Myocyte (in vitro differentiated cells): ENCODE results near the gene PEPD. TPM values are rescaled to one million over a fixed set of nuclear protein-coding genes. Genes with fewer than 3 reads are reported as not detected.

Experiments used
- DNase-seq: peaks from one replicate; pipeline ENCODE4 v3.0.0-alpha.2; 2012; ENCODE audit warnings: low read depth
- total RNA-seq: library from RNA; depleted of rRNA; stranded (reverse); fragments of >200 nt; gene quantifications from 2 replicates; pipeline ENCODE4 v1.2.3, GENCODE V29; 2014

Gene PEPD
- total RNA-seq, 1 donor from 2014 or later, result 68.2 TPM

DNA sequence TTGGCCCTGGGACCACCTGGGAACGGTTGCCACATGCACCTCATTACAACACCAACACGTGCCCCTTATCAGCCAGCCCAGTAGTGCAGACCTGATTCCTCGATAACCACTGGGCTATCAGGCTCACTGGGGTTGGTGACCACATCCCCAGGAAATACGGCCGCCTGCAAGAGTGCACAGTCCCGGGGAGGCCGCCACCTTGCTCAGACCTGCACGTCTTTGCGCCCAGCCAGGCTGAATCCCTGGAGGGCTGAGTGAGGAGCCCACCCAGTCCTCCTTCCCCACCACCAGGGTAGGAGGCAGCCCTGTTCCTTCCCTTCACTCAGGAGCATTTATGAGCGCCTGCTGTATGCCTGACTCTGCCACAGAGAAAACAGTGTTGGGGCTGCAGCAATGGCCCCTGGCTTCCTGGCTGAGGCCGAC lies 80.3 kb downstream of the PEPD start:
- DNase-seq, result no peak

DNA sequence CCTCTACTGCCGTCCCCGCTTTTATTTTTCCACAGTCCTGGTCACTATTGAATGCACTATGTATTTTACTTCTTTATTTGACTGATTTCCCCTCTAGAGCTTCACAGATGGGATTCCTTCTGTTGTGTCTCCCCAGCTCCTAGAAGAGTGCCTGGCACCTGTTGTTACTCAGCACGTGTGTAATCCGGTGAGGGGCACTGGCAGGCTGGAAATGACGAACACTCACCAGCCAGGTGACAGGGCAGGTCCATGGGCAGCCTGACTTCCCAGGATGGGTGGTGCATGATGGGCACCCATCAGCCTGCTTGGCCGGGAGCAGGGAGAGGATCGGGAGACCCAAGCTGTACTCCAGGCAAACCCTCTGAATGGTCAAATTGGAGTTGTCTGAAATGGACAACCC lies 80.9 kb downstream of the PEPD start:
- DNase-seq, result no peak

DNA sequence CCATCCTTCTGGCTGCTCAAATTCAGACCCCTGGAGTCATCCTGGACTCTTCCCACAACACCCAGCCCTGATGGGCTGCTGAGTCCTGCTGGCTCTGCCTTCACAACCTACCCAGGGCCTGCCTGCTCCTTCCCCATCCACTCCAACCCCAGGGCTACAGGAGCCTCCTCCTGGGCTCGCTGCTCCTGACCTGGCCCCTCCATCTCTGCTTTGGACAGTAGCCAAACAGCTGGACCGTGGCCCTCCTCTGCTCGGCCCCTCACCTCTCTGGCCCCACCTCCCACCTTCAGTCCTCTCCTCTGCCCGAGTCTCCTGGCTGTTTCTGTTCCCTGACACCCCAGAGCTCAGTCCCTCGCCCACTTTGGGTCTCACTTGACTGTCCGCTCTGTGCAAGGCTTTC lies 81.3 kb downstream of the PEPD start:
- no peak for DNase-seq

DNA sequence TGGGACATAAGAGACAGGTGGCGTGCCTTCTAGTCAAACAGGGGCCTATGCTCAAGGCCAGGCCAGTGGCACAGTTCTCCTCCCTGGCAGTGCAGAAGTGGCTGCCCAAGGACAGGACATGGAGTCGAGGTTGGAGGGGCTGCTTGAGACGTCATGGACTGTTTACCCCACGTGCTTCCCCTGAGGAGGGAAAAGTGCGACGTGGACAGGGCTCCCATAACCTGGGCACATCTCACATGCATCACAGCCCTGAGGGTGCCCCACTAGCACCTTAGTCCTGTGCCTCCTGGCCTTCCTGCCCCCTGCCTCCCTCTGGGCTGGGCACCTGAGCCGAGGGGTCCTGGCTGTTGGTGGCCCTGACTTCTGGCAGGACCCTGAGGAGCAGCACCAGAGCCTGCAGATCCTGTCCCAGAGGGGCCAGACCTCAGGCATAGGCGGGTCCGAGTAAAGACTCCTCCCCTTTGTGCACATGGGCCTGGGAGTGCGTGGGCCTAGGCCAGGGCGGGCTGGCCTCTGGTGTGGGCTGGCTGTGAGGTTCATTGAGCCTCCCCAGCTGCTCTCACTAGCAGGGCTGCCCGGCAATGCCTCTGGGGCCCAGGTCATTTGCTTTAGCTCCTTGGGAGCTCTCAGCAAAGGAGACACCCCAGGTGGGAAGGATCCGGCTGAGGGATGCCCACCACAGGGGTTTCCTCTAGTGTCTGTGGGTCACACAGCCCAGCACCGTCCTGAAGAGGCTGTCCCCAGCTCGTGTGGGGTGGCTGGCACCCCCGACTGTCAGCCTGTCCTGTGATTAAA lies 82.4 kb downstream of the PEPD start:
- no peak for DNase-seq

DNA sequence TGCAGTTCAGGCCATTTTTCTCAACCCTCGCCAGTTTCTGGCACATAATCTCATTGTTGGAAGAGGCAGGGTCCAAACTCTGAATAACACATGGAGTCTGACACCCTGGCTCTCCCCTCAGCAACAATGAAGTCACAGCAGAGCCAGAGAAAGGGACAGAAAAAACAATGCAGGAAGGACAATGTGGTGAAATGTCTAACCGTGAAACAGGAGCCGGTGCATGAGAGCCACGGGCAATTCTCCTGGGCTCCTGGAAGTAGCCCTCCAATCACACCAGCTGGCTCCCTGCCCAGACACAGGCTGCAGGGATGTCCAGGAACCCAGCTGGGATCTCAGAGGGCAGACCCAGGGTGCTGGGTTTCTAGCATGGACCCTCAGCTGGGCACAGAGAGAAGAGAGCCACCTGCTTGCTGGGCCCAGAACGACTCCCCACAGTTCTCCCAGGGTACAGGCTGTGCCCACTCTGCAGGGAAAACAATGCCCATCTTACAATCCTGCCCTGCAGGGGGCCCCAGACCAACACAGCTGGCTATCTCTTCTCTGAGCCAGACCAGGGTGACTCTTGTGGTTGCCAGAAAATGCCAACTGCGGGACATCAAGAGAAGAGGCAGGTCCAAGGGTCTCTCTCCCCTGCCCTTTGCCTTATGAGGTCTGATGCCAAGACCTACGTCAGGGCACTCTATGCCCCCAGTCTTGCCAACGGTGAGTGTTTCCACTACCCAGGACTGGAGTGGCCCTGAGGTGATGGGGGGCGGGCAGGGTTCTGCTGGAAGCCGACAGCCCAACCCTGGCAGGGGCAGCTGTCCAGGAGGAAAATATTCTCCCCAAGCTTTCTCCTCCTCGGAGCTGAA lies 83.5 kb downstream of the PEPD start:
- DNase-seq, result peak; percentile 68

DNA sequence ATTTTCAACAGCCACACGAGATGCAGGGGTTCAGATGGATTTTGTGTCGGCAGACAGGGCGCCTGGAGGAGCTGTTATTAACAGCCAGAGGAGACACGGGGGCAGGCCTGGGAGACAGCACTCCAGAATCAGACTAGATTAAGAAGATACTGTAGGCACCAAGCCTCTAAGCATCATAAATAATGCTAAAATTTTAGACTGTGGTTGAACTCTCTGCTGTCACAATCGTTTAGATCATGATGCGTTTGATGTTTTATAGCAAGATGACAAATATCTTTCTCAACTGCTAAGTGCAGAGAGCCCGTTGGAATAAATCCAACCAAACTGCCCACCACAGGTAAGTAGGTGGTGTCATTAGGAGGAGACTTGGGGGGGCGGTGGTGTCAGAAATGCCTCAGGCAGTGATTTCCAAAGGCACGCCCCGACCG lies 84.2 kb downstream of the PEPD start:
- no peak for DNase-seq

DNA sequence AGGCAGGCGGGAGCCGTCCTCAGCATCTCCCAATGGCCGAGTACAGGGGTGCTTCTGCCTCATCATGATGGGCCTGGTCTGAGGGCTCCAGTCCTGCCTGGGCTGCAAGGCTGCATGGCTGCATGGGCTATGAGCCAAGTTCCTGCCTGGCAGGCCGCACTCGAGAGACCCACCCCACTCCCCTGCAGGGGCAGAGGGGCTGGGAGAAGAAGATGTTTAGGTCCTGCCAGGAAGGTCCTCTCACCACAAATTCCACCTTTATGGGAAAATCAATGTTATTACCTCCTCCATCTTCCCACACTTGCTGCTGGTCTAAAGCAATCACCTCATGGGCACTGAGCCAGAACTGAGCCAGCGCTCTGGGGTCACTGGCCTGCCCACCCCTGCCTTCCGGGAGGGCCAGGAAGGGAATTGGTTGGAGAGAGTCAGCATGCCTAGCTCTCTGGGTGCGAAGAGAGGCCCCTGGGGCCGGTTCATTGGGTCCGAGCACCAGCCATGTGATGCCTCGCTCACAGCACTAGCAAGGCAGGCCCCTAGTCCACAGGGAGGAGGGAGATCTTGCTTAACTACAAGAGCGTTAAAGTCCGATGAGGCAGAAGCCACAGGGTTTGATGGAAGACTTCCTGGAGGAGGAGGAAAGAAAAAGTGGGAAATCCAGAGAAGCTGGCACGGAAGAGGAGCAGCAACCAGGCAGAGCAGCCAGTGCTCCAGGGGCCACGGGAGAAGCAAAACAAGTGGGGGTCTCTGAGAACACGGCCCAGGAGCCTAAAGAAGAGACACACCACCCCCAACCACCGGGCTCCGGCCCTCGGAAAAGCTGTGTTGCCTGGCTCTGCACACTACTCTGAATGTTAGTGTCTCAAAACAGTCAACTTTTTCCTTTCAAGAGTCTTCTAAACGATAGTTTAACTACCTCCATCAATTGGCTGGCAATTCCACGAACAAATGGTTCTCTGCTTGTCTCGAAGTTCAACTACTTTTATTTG lies 84.9 kb downstream of the PEPD start:
- no peak for DNase-seq

DNA sequence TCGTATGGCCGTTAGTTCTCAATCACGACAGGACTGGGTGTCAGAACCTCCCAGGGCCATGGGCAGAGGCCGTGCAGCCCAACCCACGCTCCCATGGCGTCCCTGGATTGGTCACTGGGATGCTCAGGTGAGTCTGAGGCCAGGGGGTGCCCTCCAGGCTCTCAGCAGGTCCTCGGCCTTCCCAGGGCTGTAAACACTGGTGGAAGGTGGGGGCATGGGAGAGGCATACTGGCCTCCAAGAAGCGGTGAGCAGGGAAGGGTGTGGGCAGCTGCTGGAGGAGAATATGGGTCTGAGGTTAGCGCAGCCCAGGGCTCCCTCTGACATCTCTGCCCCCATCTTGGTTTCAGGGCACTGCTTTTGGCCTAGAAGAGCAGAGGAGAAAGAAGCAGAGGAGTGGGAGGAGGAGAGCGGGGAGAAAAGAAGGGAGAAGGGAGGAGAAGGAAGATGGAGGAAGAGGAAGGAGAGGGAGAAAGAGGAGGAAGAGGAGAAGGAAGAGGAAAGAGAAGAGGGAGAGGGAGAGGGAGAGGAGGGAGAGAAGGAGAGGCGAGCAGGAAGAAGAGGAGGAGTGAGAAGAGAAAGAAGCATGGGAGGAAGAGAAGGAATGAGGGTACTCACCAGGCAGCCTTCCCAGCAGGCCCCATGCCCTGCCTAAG lies 85.8 kb downstream of the PEPD start:
- no peak for DNase-seq

DNA sequence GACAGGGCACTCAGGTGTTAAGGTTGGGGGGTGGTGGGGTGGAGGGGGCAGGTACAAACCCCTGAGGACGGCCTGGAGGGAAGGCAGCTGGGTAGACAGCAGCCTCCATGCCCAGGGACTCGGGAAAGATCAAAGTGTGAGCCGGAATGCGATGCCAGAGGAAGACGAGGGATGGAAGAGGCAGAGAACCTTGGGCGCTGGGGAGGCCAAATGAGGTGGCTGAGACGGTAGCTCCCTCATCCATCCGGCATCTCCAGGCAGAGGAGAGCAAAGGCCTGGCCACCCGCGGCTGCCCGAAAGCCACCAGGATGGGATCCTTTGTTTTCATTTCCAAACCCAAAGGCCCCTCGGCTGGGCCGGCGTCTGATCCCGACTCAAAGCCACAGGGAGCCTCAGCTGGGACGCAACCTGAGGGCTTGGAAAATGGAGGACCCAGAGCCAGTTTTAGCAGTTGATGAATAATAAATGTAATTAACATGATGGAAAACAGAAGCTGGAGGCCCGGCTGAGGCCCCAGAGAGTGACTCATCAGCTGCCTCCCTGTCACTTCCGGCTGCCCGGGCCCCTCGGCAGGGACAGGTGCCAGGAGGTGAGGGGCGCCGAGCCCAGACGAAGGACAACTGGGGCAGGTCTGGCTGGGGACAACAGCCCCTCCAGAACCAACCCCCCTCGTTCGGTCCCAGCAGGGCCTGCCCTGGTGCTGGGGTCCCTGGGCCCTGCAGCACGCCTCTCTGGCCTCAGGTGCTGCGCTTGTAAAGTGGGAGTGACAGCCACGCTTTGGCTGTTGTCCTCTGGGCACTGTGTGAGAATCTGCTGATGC lies 86.5 kb downstream of the PEPD start:
- DNase-seq, result peak; percentile 23

DNA sequence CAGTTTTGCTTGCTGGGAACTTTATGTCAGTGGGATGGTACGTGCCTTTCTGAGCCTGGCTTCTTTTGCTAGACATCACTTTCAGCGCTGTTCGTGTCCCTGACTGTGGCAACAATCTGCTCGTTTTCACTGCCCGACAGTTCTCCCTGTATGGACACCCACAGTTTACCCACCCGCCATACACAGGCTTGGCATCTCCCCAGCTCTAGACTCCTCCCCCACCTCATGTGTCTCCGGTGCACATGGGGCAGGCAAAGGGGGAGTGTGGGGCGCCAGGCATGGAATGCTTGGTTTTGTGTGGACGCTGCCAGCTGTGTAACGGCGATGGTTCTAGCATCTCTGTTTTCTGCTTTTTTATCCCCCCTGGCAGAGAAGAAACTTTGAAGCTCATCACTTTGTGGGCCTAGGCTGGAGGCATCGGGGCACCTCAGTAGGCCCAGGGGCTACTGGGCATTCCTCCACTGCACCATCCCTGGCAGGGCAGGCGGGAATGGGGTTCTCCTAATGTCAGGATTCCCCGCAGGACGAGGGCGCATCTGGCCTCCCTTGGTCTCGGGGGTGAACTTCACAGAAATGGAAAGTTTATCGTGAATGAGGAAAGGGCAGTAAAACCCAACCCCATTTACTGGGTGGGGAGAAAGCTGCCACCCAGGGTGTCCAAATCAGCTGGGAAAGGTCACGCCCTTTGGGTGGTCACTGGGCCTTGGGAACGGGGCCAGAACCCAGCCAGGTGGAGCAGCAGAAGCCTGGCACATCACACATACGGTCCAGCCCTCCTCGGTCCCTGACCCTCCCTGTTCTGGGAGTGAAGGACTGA lies 87.3 kb downstream of the PEPD start:
- DNase-seq, result no peak

DNA sequence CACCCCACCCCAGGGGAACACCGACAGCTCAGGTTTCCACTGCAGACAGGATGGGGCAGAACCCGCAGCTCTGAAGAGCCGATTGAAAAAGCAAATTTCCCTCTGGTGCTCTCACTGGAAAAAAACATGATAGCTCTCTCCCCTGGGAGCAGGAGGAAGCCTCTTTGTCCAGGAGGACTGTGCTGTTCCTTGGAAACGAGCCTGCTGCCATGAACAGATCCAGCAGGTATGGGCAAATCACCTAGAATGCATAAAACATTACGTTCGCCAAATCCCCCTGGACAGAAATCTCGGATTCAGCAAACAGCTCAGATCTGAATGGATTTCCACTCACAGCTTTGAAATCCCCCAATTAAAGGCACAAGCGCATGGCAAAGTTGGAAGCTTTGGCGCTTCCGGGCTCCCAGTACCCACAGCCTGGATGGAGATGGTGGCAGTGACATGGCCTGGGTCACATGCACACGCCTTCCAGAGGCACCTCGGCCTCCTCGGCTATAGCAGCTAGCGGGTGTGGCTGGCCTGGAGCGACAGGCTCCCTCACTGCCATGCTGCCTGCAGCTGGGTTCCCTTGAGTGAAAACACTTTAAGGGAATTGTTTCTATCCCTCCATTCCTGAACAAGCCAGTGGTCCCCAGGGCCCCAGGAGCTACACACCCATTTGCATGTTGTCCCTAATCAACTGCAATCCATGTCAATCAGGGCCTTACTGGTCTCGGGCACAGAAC lies 89.0 kb downstream of the PEPD start:
- no peak for DNase-seq

DNA sequence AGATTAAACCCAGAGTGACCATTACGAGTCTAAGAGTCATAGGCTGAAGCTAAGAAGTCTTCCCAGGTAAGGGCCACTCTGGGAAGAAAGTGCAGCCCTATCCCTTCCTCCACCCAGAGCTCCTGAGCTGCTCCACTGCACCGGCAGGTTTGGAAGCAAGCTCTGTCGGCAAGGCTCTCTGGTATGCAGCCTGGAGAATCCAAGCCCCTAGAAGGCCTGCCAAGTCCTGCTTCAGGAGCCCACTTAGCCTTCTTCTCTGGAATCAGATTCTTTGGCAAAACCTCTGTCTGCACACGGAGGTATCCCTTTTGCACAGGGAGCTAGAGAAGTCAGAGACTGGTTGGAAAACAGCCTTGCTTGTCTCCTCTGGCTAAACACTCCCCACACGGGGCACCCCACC lies 89.6 kb downstream of the PEPD start:
- DNase-seq, result no peak

DNA sequence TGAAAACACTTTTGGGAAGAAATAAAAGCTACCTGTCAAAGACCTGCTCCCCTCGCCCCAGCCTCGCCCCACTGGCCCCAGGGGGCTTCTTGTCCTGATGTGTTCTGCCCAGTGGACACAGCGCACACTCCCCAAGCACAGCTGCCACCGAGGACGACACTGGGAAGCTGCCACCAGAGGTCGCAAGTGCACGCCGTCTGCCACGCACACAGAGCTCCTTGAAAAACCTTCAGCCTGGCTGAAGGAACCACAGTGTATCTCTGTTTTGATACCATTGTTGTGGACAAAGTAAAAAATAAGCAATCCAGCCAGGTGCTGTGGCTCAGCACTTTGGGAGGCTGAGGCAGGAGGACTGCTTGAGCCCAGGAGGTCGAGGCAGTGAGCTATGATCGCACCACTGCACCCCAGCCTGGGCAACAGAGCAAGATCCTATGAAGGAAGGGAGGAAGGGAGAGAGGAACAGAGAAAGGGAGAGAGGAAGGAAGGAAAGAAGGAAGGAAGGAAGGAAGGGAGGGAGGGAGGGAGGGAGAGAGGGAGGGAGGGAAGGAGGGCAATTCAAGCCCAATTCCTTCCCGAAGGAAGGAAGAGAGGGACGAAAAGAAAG lies 90.8 kb downstream of the PEPD start:
- peak; percentile 73 for DNase-seq

DNA sequence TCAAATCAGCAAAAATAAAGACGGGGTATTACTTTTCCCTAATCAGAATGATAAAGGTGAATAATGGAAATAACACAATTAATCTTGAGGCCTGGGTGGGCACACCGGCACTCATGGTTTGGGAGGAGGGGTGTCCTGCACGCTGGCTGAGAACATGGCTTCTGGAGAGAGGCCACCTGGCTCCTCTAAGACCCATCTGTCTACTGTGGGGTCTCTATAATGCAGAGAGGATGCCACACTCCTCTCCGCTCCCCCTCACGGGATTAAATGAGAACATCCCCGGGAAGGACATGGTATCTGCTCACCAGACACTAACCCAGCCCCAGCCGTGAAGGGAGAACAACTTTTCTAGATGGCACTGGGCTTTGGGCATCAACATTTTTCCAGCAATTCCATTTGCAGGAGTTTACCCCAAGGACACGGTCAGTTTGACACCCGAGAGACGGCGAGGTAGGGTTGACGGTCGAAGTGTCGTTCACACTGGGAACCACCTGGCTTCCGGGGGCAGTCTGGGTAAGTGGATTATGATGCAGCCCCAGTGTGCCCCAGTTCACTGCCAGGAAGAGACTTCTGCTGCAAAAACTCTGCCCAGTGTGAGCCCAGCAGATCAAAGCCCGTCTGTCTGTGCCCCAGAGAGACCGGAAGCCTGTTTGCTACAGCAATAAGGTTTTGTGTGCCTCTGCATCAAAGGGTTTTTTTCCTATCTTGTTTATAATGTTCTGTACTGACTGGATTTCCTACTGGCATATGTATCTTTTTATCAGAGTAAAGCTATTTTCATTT lies 91.5 kb downstream of the PEPD start:
- no peak for DNase-seq

DNA sequence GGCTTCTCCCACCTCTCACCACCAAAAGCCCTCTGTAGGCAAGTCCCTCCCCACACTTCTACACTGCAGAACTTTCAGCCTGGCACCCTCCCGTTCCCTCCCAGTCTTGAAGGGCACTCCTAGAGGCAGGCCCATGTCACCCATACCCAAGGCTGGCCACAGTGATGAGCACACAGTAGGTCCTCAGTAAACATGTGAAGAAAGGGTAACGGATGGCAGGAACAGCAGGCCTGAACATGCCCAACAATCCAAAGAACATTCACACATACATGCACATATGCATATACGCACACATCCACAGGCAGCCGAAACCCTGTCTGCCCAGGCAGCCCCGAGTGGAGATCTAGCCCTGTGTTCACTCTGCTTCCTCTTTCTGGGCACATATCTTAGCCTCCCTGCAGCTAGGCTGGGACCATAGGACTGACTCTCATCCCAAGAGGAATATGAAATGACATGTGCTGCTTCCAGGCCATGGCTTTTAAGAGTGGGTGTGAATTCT lies 92.9 kb downstream of the PEPD start:
- DNase-seq, result no peak

DNA sequence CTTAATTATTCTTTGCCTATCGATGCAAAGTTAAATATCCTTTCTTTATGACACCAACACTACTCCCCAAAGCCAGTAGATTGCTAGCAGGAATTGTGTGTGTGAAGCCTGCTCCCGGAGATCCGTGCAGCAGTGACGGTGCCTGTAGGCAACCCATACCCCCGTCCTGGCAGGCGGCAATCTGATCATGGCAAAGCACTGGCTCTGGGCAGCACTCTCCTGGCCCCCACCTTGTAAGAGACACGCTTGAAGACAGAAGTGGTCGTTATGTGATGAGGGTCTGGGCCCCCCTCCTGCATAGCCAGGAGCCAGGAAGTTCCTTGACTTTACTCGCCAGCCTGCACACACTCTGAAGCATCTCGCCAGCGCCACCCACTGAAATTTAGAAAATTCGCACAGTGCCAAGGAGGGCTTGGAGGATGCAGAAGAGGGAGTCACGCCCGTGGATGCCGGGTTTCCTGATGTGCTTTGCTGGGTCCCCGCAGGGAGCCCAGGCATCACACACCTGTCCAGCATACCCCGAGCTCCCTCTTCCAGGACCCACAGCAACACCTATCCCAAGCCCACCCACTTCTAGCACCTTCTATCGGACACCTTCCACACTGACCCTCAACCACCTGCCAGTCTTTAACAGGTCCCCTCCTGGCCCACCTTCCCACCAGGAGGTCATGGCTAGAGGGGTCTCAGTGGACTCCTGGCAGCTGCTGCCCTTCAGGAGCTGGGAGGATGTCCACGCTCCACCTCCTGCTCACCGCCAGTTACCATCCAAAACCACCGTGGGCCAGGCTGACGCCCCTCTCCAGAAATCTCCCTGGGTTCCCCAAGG lies 93.6 kb downstream of the PEPD start:
- DNase-seq, result no peak
